WTC11 (cell line): ENCODE results near the gene LPP. TPM values are rescaled to one million over a fixed set of nuclear protein-coding genes. Genes with fewer than 3 reads are reported as not detected.

Experiments
- ATAC-seq: fragments of 200-7000 bp; cut with Tn5 transposase; 2 replicates; pipeline ENCODE4 v1.10.0; 2021; ENCODE audit warnings: mild to moderate bottlenecking, moderate library complexity
- CTCF ChIA-PET: fragments of 300-600 bp; sonication (Branson Sonifier 250); formaldehyde crosslinking; loops from one replicate; lab custom pipeline; 2021; ENCODE audit warnings: antibody characterized with exemption; lab: Charles Lee
- POLR2A ChIA-PET: fragments of 350-600 bp; sonication (Branson Sonifier 250); formaldehyde crosslinking; loops from one replicate; lab custom pipeline; 2021; ENCODE audit warnings: antibody characterized with exemption; lab: Charles Lee
- DNase-seq: peaks from one replicate; pipeline ENCODE4 v3.0.0; 2021; ENCODE audit warnings: low spot score
- H3K27ac Mint-ChIP-seq: 2 replicates; pipeline ENCODE4 v1.8.0; 2021; ENCODE audit warnings: mixed read lengths
- H3K27me3 Mint-ChIP-seq: 2 replicates; pipeline ENCODE4 v1.8.0; 2021; ENCODE audit warnings: low read depth, mild to moderate bottlenecking, moderate library complexity, mixed read lengths
- H3K36me3 Mint-ChIP-seq: 2 replicates; pipeline ENCODE4 v1.8.0; 2021; ENCODE audit warnings: mixed read lengths
- H3K4me1 Mint-ChIP-seq: 2 replicates; pipeline ENCODE4 v1.8.0; 2022; ENCODE audit warnings: mixed read lengths
- H3K4me3 Mint-ChIP-seq: 2 replicates; pipeline ENCODE4 v1.8.0; 2021; ENCODE audit warnings: mild to moderate bottlenecking, moderate library complexity, mixed read lengths
- H3K9me3 Mint-ChIP-seq: 2 replicates; pipeline ENCODE4 v1.8.0; 2021; ENCODE audit warnings: mixed read lengths
- ATF3 ChIP-seq: sonication (generic); formaldehyde crosslinking; conservative IDR thresholded peaks from 2 replicates; pipeline ENCODE4 v1.8.1; 2022; ENCODE audit warnings: mild to moderate bottlenecking, missing genetic modification reagents
- CBFB ChIP-seq: sonication (generic); formaldehyde crosslinking; IDR thresholded peaks from 2 replicates; pipeline ENCODE4 v1.8.1; 2022; ENCODE audit warnings: mild to moderate bottlenecking, low read depth, missing genetic modification reagents
- CREM ChIP-seq: sonication (generic); formaldehyde crosslinking; IDR thresholded peaks from 2 replicates; pipeline ENCODE4 v1.8.1; 2022; ENCODE audit warnings: mild to moderate bottlenecking, missing genetic modification reagents, moderate library complexity
- ESRRA ChIP-seq: sonication (generic); formaldehyde crosslinking; IDR thresholded peaks from 2 replicates; pipeline ENCODE4 v1.8.1; 2022; ENCODE audit warnings: mild to moderate bottlenecking, missing genetic modification reagents, borderline replicate concordance
- FOXJ3 ChIP-seq: sonication (generic); formaldehyde crosslinking; IDR thresholded peaks from 2 replicates; pipeline ENCODE4 v1.9.0; 2021; ENCODE audit warnings: missing genetic modification reagents, mild to moderate bottlenecking, borderline replicate concordance
- FOXK1 ChIP-seq: sonication (generic); formaldehyde crosslinking; IDR thresholded peaks from 2 replicates; pipeline ENCODE4 v1.8.0; 2022; ENCODE audit warnings: mild to moderate bottlenecking, moderate library complexity, missing genetic modification reagents
- HMGA2 ChIP-seq: fragments of 250-450 bp; sonication (Bioruptor Pico); IDR thresholded peaks from 2 replicates; pipeline ENCODE4 v1.4.0; 2021; ENCODE audit warnings: mild to moderate bottlenecking, moderate library complexity
- JAZF1 ChIP-seq: fragments of 250-450 bp; sonication (Bioruptor Pico); IDR thresholded peaks from 2 replicates; pipeline ENCODE4 v1.9.0; 2021; ENCODE audit warnings: moderate library complexity, mild to moderate bottlenecking, inconsistent platforms
- NFATC4 ChIP-seq: fragments of 250-450 bp; sonication (Bioruptor Pico); IDR thresholded peaks from 2 replicates; pipeline ENCODE4 v1.9.0; 2021; ENCODE audit warnings: mild to moderate bottlenecking
- NFYB ChIP-seq: sonication (generic); formaldehyde crosslinking; conservative IDR thresholded peaks from 2 replicates; pipeline ENCODE4 v1.8.0; 2022; ENCODE audit warnings: low read depth, missing genetic modification reagents
- NR1H2 ChIP-seq: sonication (generic); formaldehyde crosslinking; IDR thresholded peaks from 2 replicates; pipeline ENCODE4 v1.9.0; 2021; ENCODE audit warnings: mild to moderate bottlenecking, moderate library complexity, missing genetic modification reagents
- PRRX2 ChIP-seq: fragments of 250-450 bp; sonication (Bioruptor Pico); IDR thresholded peaks from 2 replicates; pipeline ENCODE4 v1.8.0; 2021; ENCODE audit warnings: mild to moderate bottlenecking
- SOX15 ChIP-seq: fragments of 250-450 bp; sonication (Bioruptor Pico); IDR thresholded peaks from 2 replicates; pipeline ENCODE4 v1.9.0; 2021; ENCODE audit warnings: mild to moderate bottlenecking
- SP1 ChIP-seq: sonication (generic); formaldehyde crosslinking; conservative IDR thresholded peaks from 2 replicates; pipeline ENCODE4 v1.8.1; 2022; ENCODE audit warnings: missing genetic modification reagents
- STAT6 ChIP-seq: sonication (generic); formaldehyde crosslinking; conservative IDR thresholded peaks from 2 replicates; pipeline ENCODE4 v1.8.1; 2023; ENCODE audit warnings: mild to moderate bottlenecking, low read depth, missing genetic modification reagents, moderate library complexity
- TEAD1 ChIP-seq: sonication (generic); formaldehyde crosslinking; IDR thresholded peaks from 2 replicates; pipeline ENCODE4 v1.8.0; 2022; ENCODE audit warnings: mild to moderate bottlenecking, missing genetic modification reagents
- USF1 ChIP-seq: sonication (generic); formaldehyde crosslinking; IDR thresholded peaks from 2 replicates; pipeline ENCODE4 v1.8.0; 2022; ENCODE audit warnings: mild to moderate bottlenecking, missing genetic modification reagents
- ZNF219 ChIP-seq: sonication (generic); formaldehyde crosslinking; IDR thresholded peaks from 2 replicates; pipeline ENCODE4 v1.8.0; 2023; ENCODE audit warnings: missing genetic modification reagents, mild to moderate bottlenecking, borderline replicate concordance
- ZNF317 ChIP-seq: sonication (generic); formaldehyde crosslinking; IDR thresholded peaks from 2 replicates; pipeline ENCODE4 v1.8.1; 2023; ENCODE audit warnings: low read depth, mild to moderate bottlenecking, moderate library complexity, missing genetic modification reagents, borderline replicate concordance
- ZNF532 ChIP-seq: fragments of 250-450 bp; sonication (Bioruptor Pico); IDR thresholded peaks from 2 replicates; pipeline ENCODE4 v1.9.0; 2021; ENCODE audit warnings: mild to moderate bottlenecking, borderline replicate concordance
- total RNA-seq: library from RNA; stranded (reverse); gene quantifications from 3 replicates; pipeline ENCODE4 v1.2.3, GENCODE V29; 2021
- TF ChIP-seq, protein P1 (sequence below): sonication (generic); formaldehyde crosslinking; IDR thresholded peaks from 2 replicates; pipeline ENCODE4 v1.8.1; 2022; ENCODE audit warnings: mild to moderate bottlenecking, missing genetic modification reagents, moderate library complexity, borderline replicate concordance
- TF ChIP-seq, protein P2 (sequence below): sonication (generic); formaldehyde crosslinking; IDR thresholded peaks from 2 replicates; pipeline ENCODE4 v1.8.0; 2022; ENCODE audit warnings: mild to moderate bottlenecking, missing genetic modification reagents
- TF ChIP-seq, protein P3 (sequence below): fragments of 250-450 bp; sonication (Bioruptor Pico); IDR thresholded peaks from 2 replicates; pipeline ENCODE4 v1.8.0; 2021; ENCODE audit warnings: mild to moderate bottlenecking

Gene LPP
- total RNA-seq, 1 experiment from 2014 or later, result 49.6 TPM

GRCh38 chr3:188343894-188344293 lies 189.9 kb downstream of the LPP start:
- Mint-ChIP-seq H3K27ac (no peak overlapping the region), H3K4me3 (no peak overlapping the region), H3K9me3 (no peaks in the 10 kb centered on the region)
- TF ChIP-seq, protein P1, sequence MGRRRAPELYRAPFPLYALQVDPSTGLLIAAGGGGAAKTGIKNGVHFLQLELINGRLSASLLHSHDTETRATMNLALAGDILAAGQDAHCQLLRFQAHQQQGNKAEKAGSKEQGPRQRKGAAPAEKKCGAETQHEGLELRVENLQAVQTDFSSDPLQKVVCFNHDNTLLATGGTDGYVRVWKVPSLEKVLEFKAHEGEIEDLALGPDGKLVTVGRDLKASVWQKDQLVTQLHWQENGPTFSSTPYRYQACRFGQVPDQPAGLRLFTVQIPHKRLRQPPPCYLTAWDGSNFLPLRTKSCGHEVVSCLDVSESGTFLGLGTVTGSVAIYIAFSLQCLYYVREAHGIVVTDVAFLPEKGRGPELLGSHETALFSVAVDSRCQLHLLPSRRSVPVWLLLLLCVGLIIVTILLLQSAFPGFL (CRISPR knock-in tag), result no peak
- TF ChIP-seq ZNF317 (CRISPR knock-in tag), result no peak
- no peak for TF ChIP-seq ATF3 (CRISPR knock-in tag)
- TF ChIP-seq FOXJ3 (CRISPR knock-in tag), result no peak
- TF ChIP-seq ESRRA (CRISPR knock-in tag), result no peak
- no peak for TF ChIP-seq ZNF532
- no peak for TF ChIP-seq SOX15 (CRISPR knock-in tag)
- no peak for TF ChIP-seq CREM (CRISPR knock-in tag)
- no peak for TF ChIP-seq CBFB (CRISPR knock-in tag)
- no peak for TF ChIP-seq SP1
- TF ChIP-seq, protein P2, sequence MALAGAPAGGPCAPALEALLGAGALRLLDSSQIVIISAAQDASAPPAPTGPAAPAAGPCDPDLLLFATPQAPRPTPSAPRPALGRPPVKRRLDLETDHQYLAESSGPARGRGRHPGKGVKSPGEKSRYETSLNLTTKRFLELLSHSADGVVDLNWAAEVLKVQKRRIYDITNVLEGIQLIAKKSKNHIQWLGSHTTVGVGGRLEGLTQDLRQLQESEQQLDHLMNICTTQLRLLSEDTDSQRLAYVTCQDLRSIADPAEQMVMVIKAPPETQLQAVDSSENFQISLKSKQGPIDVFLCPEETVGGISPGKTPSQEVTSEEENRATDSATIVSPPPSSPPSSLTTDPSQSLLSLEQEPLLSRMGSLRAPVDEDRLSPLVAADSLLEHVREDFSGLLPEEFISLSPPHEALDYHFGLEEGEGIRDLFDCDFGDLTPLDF (CRISPR knock-in tag), result no peak
- TF ChIP-seq PRRX2 (CRISPR knock-in tag), result no peak
- no peak for TF ChIP-seq FOXK1 (CRISPR knock-in tag)
- no peak for TF ChIP-seq JAZF1 (CRISPR knock-in tag)
- no peak for TF ChIP-seq NFYB (CRISPR knock-in tag)
- no peak for TF ChIP-seq STAT6 (CRISPR knock-in tag)
- TF ChIP-seq, all 79 proteins: peak for 0
- ChIA-PET CTCF (interaction anchor here (2.6 kb wide), 1 partner anchor 596 kb away, joined by 5 read pairs; no protein-coding TSS in a partner anchor), POLR2A (no interaction called here)
- DNase-seq (no peak), ATAC-seq (no peak)
- Mint-ChIP-seq H3K4me1 (peaks cover 20% of the 10 kb centered on the region), H3K36me3 (no peaks in the 10 kb centered on the region), H3K27me3 (no peaks in the 10 kb centered on the region)

- no peak for ATAC-seq
- TF ChIP-seq NR1H2 (no peak), HMGA2 (CRISPR knock-in tag) (no peak), USF1 (CRISPR knock-in tag) (no peak), TEAD1 (no peak), ZNF219 (CRISPR knock-in tag) (no peak), CBFB (CRISPR knock-in tag) (no peak), NFATC4 (no peak)
- TF ChIP-seq, protein P3, sequence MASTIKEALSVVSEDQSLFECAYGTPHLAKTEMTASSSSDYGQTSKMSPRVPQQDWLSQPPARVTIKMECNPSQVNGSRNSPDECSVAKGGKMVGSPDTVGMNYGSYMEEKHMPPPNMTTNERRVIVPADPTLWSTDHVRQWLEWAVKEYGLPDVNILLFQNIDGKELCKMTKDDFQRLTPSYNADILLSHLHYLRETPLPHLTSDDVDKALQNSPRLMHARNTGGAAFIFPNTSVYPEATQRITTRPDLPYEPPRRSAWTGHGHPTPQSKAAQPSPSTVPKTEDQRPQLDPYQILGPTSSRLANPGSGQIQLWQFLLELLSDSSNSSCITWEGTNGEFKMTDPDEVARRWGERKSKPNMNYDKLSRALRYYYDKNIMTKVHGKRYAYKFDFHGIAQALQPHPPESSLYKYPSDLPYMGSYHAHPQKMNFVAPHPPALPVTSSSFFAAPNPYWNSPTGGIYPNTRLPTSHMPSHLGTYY (CRISPR knock-in tag), result no peak
These were observed 191.3 kb downstream of the LPP start for GRCh38 chr3:188345223-188345622.

More at GRCh38 chr3:188345223-188345622, 191.3 kb downstream of the LPP start:
- DNase-seq, result no peak
- H3K9me3 Mint-ChIP-seq, result no peaks in the 10 kb centered on the region
- no peaks in the 10 kb centered on the region for H3K27me3 Mint-ChIP-seq
- peaks cover 11% of the 10 kb centered on the region for H3K4me1 Mint-ChIP-seq
- CTCF ChIA-PET, result no interaction called here
- POLR2A ChIA-PET, result interaction anchor here (0.6 kb wide), 1 partner anchor 920 kb away, joined by 3 read pairs; no protein-coding TSS in a partner anchor
- H3K4me3 Mint-ChIP-seq, result no peak overlapping the region
- no peaks in the 10 kb centered on the region for H3K36me3 Mint-ChIP-seq
- H3K27ac Mint-ChIP-seq, result no peak overlapping the region
